ENCODE measurements around the gene DSE.

The DSE gene

DNA sequence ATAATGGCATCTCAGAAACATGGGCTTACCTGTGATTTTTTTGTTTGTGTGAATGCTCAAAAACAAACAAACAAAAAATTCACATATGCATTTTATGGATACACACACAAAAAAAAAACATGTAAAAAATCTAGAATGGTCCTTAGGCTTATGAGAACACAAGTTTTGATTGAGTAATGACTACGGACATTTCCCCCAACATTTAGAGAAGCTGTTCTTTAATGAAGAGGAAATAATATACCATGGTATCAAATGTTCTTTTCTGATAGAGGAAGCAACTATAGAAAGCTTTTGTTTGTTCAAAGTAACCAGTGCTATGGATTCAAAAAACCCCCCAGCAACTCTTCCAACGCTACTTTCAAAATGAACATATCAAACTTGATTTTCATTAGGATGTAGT, 81.8 kb downstream of the DSE start:
- H3K27ac ChIP-seq = no peak overlapping the region
- no peak for TF ChIP-seq ZFX (IDR thresholded peaks at IDR 0.05)
- TF ChIP-seq, protein P1, sequence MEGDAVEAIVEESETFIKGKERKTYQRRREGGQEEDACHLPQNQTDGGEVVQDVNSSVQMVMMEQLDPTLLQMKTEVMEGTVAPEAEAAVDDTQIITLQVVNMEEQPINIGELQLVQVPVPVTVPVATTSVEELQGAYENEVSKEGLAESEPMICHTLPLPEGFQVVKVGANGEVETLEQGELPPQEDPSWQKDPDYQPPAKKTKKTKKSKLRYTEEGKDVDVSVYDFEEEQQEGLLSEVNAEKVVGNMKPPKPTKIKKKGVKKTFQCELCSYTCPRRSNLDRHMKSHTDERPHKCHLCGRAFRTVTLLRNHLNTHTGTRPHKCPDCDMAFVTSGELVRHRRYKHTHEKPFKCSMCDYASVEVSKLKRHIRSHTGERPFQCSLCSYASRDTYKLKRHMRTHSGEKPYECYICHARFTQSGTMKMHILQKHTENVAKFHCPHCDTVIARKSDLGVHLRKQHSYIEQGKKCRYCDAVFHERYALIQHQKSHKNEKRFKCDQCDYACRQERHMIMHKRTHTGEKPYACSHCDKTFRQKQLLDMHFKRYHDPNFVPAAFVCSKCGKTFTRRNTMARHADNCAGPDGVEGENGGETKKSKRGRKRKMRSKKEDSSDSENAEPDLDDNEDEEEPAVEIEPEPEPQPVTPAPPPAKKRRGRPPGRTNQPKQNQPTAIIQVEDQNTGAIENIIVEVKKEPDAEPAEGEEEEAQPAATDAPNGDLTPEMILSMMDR (conservative IDR thresholded peaks at IDR 0.05) = no peak

DNA sequence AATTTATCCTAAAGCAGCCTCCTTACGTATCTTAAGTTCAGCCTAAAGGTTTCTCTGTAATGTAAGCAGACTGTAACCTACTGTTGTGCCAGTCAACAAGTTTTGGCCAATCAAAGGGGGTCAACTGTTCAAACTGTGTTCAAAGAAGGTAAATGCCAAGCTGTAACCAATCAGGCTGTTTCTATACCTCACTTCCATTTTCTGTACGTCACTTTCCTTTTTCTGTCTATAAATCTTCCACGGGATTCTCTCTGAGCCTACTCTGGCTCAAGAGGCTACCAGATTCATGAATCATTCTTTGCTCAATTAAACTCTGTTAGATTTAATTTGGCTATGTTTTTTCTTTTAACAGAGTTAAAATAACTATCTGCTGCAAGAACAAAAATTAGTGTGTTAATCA, 85.4 kb downstream of the DSE start:
- no peak for TF ChIP-seq ZFX (IDR thresholded peaks at IDR 0.05)
- TF ChIP-seq, protein P1 (conservative IDR thresholded peaks at IDR 0.05) = no peak

DNA sequence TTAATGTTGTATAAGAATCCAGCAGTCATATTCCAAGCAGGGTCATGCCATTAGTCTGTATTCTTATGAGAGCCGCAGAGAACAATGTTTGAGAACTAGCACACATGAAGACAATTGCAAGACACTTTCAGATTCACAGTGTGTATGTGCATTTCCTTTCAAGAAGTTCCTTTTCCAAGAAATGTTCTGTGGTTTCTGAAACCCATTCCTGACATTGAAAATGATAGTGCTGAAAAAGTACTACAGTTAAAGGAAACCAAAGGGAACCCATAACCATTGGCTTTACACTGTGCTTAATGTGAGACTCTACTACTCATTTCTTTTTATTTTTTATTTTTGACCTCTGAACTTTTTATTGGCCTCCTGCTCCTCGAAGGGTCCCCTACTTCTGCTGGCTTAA, 86.2 kb downstream of the DSE start:
- H3K27ac ChIP-seq = no peak overlapping the region
- no peak for TF ChIP-seq ZFX (IDR thresholded peaks at IDR 0.05)
- TF ChIP-seq, protein P1 (conservative IDR thresholded peaks at IDR 0.05) = no peak

More for the DNA sequence above, 85.4 kb downstream of the DSE start:
- H3K27ac ChIP-seq = no peak overlapping the region

DNA sequence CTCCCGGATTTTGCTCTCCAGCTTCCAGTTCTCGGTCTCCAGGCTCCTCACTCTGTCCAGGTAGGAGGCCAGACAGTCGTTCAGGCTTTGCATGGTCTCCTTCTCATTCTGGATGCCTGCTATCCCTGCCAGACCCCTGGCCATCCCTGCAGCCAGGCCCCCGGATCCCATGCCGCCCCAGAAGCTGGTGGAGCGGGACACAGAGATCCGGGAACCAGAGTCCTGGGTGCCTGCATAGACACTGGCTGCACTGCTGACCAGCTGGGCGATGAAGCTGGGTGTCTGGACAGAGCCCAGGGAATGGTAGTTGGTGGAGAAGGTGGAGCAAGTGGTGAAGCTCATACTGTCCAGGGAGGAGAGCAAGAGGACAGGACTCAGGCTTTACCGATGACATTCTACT, 87.5 kb downstream of the DSE start:
- TF ChIP-seq ZFX (IDR thresholded peaks at IDR 0.05) = no peak
- H3K27ac ChIP-seq = no peak overlapping the region

DNA sequence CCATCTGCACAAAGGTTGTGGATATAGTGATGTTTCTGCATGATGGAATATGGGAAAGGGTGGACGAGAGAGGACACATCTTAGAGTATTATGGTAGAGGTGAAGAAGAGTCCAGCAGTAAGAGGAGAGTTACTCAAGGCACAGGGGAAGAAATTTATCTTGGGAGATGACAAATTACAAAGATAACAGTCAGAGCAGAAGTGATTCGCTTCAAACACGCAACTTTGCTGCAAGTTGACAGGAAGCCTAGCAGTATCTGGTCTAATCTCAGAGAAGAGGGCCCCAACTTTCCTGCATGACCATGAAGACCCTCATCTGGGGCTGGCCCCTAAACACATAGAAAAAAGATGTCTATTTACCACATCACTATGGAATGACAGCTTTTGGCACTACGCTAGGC, 89.2 kb downstream of the DSE start:
- no peak for TF ChIP-seq ZFX (IDR thresholded peaks at IDR 0.05)
- TF ChIP-seq, protein P1 (conservative IDR thresholded peaks at IDR 0.05) = no peak

DNA sequence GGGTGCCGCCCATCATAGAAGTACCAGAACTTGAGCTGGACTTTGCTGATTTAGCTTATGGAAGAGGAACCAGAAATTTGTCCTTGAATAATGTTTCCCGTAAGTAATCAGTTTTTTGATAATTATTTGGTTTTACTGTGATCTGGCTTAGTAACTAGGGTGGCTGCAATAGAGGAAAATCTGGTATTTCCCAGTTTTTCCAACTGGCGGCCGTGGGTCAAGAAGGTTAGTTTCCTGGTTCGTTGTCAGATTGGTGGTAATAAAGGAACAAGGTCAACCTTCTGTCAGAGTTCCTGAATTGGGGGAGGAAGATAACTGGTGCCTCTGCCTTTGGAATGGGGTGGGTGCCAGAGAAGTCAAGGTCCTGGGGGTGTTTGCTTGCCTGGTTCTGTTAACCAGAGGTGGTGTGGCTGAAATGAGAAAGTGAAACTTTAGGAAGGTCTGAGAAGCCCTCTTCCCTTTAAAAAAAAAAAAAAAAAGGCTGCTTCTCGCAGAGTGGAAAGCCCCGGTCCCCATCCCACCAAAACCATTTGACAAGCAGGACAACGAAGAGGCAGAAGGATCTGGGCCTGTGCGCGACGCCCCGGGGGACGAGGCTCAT, 90.7 kb downstream of the DSE start, which contains the start of gene CALHM6:
TSS of gene CALHM6 (plus strand) at position 45 of the 601 bp plus-strand sequence. CDS start at position 600, 555 bp downstream.
- TF ChIP-seq, protein P1 (conservative IDR thresholded peaks at IDR 0.05) = no peak
- TF ChIP-seq ZFX (IDR thresholded peaks at IDR 0.05) = no peak
- H3K27ac ChIP-seq = no peak within 1 kb of the TSS

More for the DNA sequence above, 89.2 kb downstream of the DSE start:
- no peak overlapping the region for H3K27ac ChIP-seq

DNA sequence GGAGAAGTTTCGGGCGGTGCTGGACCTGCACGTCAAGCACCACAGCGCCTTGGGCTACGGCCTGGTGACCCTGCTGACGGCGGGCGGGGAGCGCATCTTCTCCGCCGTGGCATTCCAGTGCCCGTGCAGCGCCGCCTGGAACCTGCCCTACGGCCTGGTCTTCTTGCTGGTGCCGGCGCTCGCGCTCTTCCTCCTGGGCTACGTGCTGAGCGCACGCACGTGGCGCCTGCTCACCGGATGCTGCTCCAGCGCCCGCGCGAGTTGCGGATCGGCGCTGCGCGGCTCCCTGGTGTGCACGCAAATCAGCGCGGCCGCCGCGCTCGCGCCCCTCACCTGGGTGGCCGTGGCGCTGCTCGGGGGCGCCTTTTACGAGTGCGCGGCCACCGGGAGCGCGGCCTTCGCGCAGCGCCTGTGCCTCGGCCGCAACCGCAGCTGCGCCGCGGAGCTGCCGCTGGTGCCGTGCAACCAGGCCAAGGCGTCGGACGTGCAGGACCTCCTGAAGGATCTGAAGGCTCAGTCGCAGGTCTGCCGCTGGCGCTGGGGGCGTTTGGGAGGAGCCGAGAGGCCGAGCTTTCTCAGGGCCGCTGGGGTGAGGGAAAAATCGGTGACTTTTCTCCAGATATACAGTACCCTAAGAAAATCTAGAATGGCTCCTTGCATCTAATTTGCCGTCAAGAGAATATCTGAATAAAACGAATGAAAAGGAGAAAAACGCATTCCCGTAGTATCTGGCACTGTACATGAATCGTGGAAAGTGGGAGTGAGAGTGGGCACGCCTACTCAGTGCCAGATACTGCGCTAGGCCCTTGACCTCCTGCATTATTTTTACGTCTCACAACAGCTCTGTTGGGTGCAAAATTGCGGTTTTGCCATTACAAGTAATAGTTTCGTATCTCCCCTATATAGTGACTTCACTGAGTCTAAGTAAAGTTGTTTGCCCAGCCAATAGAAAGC, 91.5 kb downstream of the DSE start:
- TF ChIP-seq, protein P1 (conservative IDR thresholded peaks at IDR 0.05) = no peak
- TF ChIP-seq ZFX (IDR thresholded peaks at IDR 0.05) = no peak
- H3K27ac ChIP-seq = no peak overlapping the region

Data from C4-2B (cell line).